Neural cell (in vitro differentiated cells): Measurements from ENCODE around the gene ABHD2. TPM values are rescaled to one million over a fixed set of nuclear protein-coding genes. Genes with fewer than 3 reads are reported as not detected.

Source experiments
- H2AFZ ChIP-seq: fragments of 200-600, 300-800 bp; sonication (generic), shearing (Covaris generic); 2 replicates; pipeline ENCODE4 v1.6.0; 2014; ENCODE audit warnings: low read depth, mild to moderate bottlenecking, antibody characterized with exemption, low read length, moderate library complexity
- H3F3A ChIP-seq: fragments of 200-600 bp; shearing (Covaris generic); 2 replicates; pipeline ENCODE4 v1.6.1; 2016; ENCODE audit warnings: mild to moderate bottlenecking, moderate library complexity, mixed read lengths, antibody characterized with exemption, low read length; ENCODE audit not compliant: insufficient read depth, poor library complexity, severe bottlenecking
- H3K27ac ChIP-seq: fragments of 200-600, 300-800 bp; sonication (generic), shearing (Covaris generic); 2 replicates; pipeline ENCODE4 v1.5.1; 2014; ENCODE audit warnings: mild to moderate bottlenecking, low read length, moderate library complexity
- H3K27me3 ChIP-seq: fragments of 300-800, 200-600 bp; sonication (generic), shearing (Covaris generic); 2 replicates; pipeline ENCODE4 v1.6.0; 2014; ENCODE audit warnings: mild to moderate bottlenecking, low read depth, low read length, moderate library complexity; ENCODE audit not compliant: insufficient read depth
- H3K36me3 ChIP-seq: fragments of 300-800, 200-600 bp; sonication (generic), shearing (Covaris generic); 2 replicates; pipeline ENCODE4 v1.5.1; 2014; ENCODE audit warnings: mild to moderate bottlenecking, antibody characterized with exemption, low read length, moderate library complexity; ENCODE audit not compliant: insufficient read depth
- H3K4me2 ChIP-seq: fragments of 300-800, 200-600 bp; sonication (generic), shearing (Covaris generic); 2 replicates; pipeline ENCODE4 v1.6.0; 2014; ENCODE audit warnings: mild to moderate bottlenecking, low read length
- H3K4me3 ChIP-seq: fragments of 300-800, 200-600 bp; sonication (generic), shearing (Covaris generic); 2 replicates; pipeline ENCODE4 v1.5.1; 2014; ENCODE audit warnings: mild to moderate bottlenecking, low read length, moderate library complexity
- H3K79me2 ChIP-seq: fragments of 200-600 bp; shearing (Covaris generic); replicated peaks from 2 replicates; pipeline ENCODE4 v1.6.0; 2014; ENCODE audit warnings: mild to moderate bottlenecking, low read length, moderate library complexity; ENCODE audit not compliant: insufficient read depth
- H3K9ac ChIP-seq: fragments of 300-800, 200-600 bp; sonication (generic), shearing (Covaris generic); 2 replicates; pipeline ENCODE4 v1.6.1; 2016; ENCODE audit warnings: mild to moderate bottlenecking, low read length, mixed read lengths
- H3K9me2 ChIP-seq: fragments of 200-600 bp; shearing (Covaris generic); 2 replicates; pipeline ENCODE4 v1.6.1; 2016; ENCODE audit warnings: mild to moderate bottlenecking, low read length, mixed read lengths; ENCODE audit not compliant: insufficient read depth
- H3K9me3 ChIP-seq: fragments of 200-600, 300-800 bp; sonication (generic), shearing (Covaris generic); 2 replicates; pipeline ENCODE4 v1.6.1; 2016; ENCODE audit warnings: mild to moderate bottlenecking, mixed run types, low read length, moderate library complexity, mixed read lengths
- H4K20me1 ChIP-seq: fragments of 200-600 bp; shearing (Covaris generic); 2 replicates; pipeline ENCODE4 v1.6.1; 2016; ENCODE audit warnings: mild to moderate bottlenecking, mixed run types; ENCODE audit not compliant: insufficient read depth
- EP300 ChIP-seq: fragments of 450-650 bp; conservative IDR thresholded peaks from 2 replicates; pipeline ENCODE4 v1.6.1; 2014; ENCODE audit warnings: antibody characterized with exemption, mild to moderate bottlenecking, moderate library complexity; ENCODE audit not compliant: poor library complexity, severe bottlenecking
- EZH2 ChIP-seq: fragments of 200-600, 300-800 bp; shearing (Covaris generic), sonication (generic); IDR thresholded peaks from 2 replicates; pipeline ENCODE4 v1.6.1; 2014; ENCODE audit warnings: antibody characterized with exemption, low read length, borderline replicate concordance, mild to moderate bottlenecking; ENCODE audit not compliant: insufficient read depth, poor library complexity, severe bottlenecking
- MXI1 ChIP-seq: fragments of 450-650 bp; conservative IDR thresholded peaks from 2 replicates; pipeline ENCODE4 v1.6.1; 2014; ENCODE audit warnings: antibody characterized with exemption, mild to moderate bottlenecking; ENCODE audit not compliant: poor library complexity, severe bottlenecking
- RAD21 ChIP-seq: fragments of 450-650 bp; conservative IDR thresholded peaks from 2 replicates; pipeline ENCODE4 v1.6.1; 2014; ENCODE audit warnings: antibody characterized with exemption, mild to moderate bottlenecking, moderate library complexity
- SMC3 ChIP-seq: fragments of 450-650 bp; conservative IDR thresholded peaks from 2 replicates; pipeline ENCODE4 v1.6.1; 2014; ENCODE audit warnings: antibody characterized with exemption, mild to moderate bottlenecking, moderate library complexity; ENCODE audit not compliant: poor library complexity
- polyA plus RNA-seq: library from polyadenylated mRNA; depleted of rRNA; stranded (reverse); fragments of >200 nt; gene quantifications from 2 replicates; pipeline ENCODE4 v1.2.3, GENCODE V29; 2014
- TF ChIP-seq, protein P1 (sequence below): fragments of 450-650 bp; IDR thresholded peaks from 2 replicates; pipeline ENCODE4 v1.5.1; 2014; ENCODE audit warnings: antibody characterized with exemption, mild to moderate bottlenecking, moderate library complexity; ENCODE audit not compliant: poor library complexity, severe bottlenecking
- TF ChIP-seq, protein P2 (sequence below): IDR thresholded peaks from 2 replicates; pipeline ENCODE4 v1.6.1; 2012; ENCODE audit warnings: borderline replicate concordance

The ABHD2 gene
- polyA plus RNA-seq, 1 donor from 2014 or later, result 19.0 TPM

- Histone ChIP-seq H3K4me3 (no peak overlapping the region), H3F3A (no peaks in the 10 kb centered on the region), H3K36me3 (peaks cover 6% of the 10 kb centered on the region), H3K4me2 (no peak overlapping the region), H3K27ac (no peak overlapping the region), H3K9me2 (no peaks in the 10 kb centered on the region), H3K79me2 (no peaks in the 10 kb centered on the region), H2AFZ (no peak overlapping the region), H3K9ac (no peak overlapping the region), H3K27me3 (no peaks in the 10 kb centered on the region), H3K9me3 (no peaks in the 10 kb centered on the region), H4K20me1 (no peaks in the 10 kb centered on the region)
- TF ChIP-seq EP300 (no peak), MXI1 (no peak), SMC3 (no peak), EZH2 (no peak), RAD21 (no peak)
- TF ChIP-seq, protein P1, sequence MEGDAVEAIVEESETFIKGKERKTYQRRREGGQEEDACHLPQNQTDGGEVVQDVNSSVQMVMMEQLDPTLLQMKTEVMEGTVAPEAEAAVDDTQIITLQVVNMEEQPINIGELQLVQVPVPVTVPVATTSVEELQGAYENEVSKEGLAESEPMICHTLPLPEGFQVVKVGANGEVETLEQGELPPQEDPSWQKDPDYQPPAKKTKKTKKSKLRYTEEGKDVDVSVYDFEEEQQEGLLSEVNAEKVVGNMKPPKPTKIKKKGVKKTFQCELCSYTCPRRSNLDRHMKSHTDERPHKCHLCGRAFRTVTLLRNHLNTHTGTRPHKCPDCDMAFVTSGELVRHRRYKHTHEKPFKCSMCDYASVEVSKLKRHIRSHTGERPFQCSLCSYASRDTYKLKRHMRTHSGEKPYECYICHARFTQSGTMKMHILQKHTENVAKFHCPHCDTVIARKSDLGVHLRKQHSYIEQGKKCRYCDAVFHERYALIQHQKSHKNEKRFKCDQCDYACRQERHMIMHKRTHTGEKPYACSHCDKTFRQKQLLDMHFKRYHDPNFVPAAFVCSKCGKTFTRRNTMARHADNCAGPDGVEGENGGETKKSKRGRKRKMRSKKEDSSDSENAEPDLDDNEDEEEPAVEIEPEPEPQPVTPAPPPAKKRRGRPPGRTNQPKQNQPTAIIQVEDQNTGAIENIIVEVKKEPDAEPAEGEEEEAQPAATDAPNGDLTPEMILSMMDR, result no peak
- TF ChIP-seq, protein P2, sequence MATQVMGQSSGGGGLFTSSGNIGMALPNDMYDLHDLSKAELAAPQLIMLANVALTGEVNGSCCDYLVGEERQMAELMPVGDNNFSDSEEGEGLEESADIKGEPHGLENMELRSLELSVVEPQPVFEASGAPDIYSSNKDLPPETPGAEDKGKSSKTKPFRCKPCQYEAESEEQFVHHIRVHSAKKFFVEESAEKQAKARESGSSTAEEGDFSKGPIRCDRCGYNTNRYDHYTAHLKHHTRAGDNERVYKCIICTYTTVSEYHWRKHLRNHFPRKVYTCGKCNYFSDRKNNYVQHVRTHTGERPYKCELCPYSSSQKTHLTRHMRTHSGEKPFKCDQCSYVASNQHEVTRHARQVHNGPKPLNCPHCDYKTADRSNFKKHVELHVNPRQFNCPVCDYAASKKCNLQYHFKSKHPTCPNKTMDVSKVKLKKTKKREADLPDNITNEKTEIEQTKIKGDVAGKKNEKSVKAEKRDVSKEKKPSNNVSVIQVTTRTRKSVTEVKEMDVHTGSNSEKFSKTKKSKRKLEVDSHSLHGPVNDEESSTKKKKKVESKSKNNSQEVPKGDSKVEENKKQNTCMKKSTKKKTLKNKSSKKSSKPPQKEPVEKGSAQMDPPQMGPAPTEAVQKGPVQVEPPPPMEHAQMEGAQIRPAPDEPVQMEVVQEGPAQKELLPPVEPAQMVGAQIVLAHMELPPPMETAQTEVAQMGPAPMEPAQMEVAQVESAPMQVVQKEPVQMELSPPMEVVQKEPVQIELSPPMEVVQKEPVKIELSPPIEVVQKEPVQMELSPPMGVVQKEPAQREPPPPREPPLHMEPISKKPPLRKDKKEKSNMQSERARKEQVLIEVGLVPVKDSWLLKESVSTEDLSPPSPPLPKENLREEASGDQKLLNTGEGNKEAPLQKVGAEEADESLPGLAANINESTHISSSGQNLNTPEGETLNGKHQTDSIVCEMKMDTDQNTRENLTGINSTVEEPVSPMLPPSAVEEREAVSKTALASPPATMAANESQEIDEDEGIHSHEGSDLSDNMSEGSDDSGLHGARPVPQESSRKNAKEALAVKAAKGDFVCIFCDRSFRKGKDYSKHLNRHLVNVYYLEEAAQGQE, result no peak
Measured at GRCh38 chr15:89155656-89156055, 67.4 kb downstream of the ABHD2 start.

DNA sequence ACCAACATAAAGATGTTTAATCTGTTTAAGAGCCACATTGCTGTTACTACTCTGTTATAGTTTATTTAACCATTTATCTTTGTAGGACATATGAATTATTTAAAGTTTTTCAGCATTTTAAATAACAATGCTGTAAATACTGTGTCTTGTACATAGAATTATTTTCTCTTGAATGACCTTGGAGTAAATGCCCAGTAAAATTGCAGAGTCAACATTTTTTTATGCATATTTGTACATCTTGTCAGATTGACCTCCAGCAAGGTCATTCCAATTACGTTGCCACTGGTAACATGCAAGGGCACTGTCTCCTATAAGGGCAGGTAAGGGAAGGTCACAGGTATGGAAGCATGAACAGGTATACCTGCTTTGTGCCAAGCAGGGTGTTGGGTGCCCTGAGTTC lies 68.8 kb downstream of the ABHD2 start:
- H3K4me3 ChIP-seq, result no peak overlapping the region
- H3F3A ChIP-seq, result no peaks in the 10 kb centered on the region
- no peaks in the 10 kb centered on the region for H4K20me1 ChIP-seq
- H2AFZ ChIP-seq, result no peak overlapping the region
- H3K4me2 ChIP-seq, result no peak overlapping the region
- no peak overlapping the region for H3K27ac ChIP-seq
- H3K79me2 ChIP-seq, result no peaks in the 10 kb centered on the region
- H3K27me3 ChIP-seq, result no peaks in the 10 kb centered on the region
- no peaks in the 10 kb centered on the region for H3K9me3 ChIP-seq
- TF ChIP-seq, protein P2, result no peak
- TF ChIP-seq EZH2, result no peak
- no peaks in the 10 kb centered on the region for H3K9me2 ChIP-seq
- no peak overlapping the region for H3K9ac ChIP-seq
- H3K36me3 ChIP-seq, result peaks cover 6% of the 10 kb centered on the region
